Inflammatory macrophage treated with lipopolysaccharide for 4 hours (primary cell): ENCODE data around the gene LCP1.

Experiments
- DNase-seq: peaks from one replicate; pipeline ENCODE4 v3.0.0-alpha.2; 2020

The LCP1 gene

GRCh38 chr13:46097663-46098062, 84.3 kb downstream of the LCP1 start:
- DNase-seq: no peak

- no peak for DNase-seq
These were observed 85.0 kb downstream of the LCP1 start for GRCh38 chr13:46097015-46097414.

- no peak for DNase-seq
These were observed 87.5 kb downstream of the LCP1 start for GRCh38 chr13:46094478-46094877.

GRCh38 chr13:46088821-46089562, 93.0 kb downstream of the LCP1 start:
- no peak for DNase-seq

- peak; percentile 78 for DNase-seq
These were observed 94.5 kb downstream of the LCP1 start for GRCh38 chr13:46087481-46087880.

GRCh38 chr13:46086985-46087384, 95.0 kb downstream of the LCP1 start:
- DNase-seq: no peak

GRCh38 chr13:46086421-46086922, 95.5 kb downstream of the LCP1 start:
- DNase-seq: no peak

- no peak for DNase-seq
These were observed 96.2 kb downstream of the LCP1 start for GRCh38 chr13:46085737-46086136.

GRCh38 chr13:46082324-46082723, 99.7 kb downstream of the LCP1 start:
- DNase-seq: no peak

- no peak for DNase-seq
These were observed 102.2 kb downstream of the LCP1 start for GRCh38 chr13:46079770-46080169.

GRCh38 chr13:46077265-46077664, 104.7 kb downstream of the LCP1 start:
- peak; percentile 55 for DNase-seq

- DNase-seq: no peak
These were observed 105.2 kb downstream of the LCP1 start for GRCh38 chr13:46076827-46077226.
